SU-DHL-6 (cell line): ENCODE results near the gene ACSF3.

ENCODE experiments used
- H2AFZ ChIP-seq: fragments of 200-600 bp; sonication (generic); 2 replicates; pipeline ENCODE4 v1.6.1; 2014; ENCODE audit warnings: low read depth, mild to moderate bottlenecking, moderate library complexity, mixed read lengths, antibody characterized with exemption, low read length; ENCODE audit not compliant: severe bottlenecking
- H3F3A ChIP-seq: fragments of 200-600 bp; shearing (Covaris generic); 2 replicates; pipeline ENCODE4 v1.6.0; 2016; ENCODE audit warnings: antibody characterized with exemption, mild to moderate bottlenecking; ENCODE audit not compliant: insufficient read depth
- H3K27ac ChIP-seq: fragments of 200-600 bp; sonication (generic); 2 replicates; pipeline ENCODE4 v1.5.1; 2016; ENCODE audit warnings: low read depth, mild to moderate bottlenecking, low read length, moderate library complexity, mixed read lengths
- H3K27me3 ChIP-seq: fragments of 200-600 bp; sonication (generic), shearing (Covaris generic); 2 replicates; pipeline ENCODE4 v1.6.0; 2014; ENCODE audit warnings: mild to moderate bottlenecking, low read length
- H3K36me3 ChIP-seq: fragments of 200-600 bp; sonication (generic); 2 replicates; pipeline ENCODE4 v1.6.1; 2014; ENCODE audit warnings: mild to moderate bottlenecking, low read length, mixed read lengths
- H3K4me2 ChIP-seq: fragments of 300-600, 200-600 bp; shearing (Covaris generic), sonication (generic); 2 replicates; pipeline ENCODE4 v1.6.0; 2014; ENCODE audit warnings: low read length, low read depth, mild to moderate bottlenecking; ENCODE audit not compliant: poor library complexity, severe bottlenecking
- H3K4me3 ChIP-seq: fragments of 200-600 bp; sonication (generic); 2 replicates; pipeline ENCODE4 v1.5.1; 2014; ENCODE audit warnings: antibody characterized with exemption, low read length, mild to moderate bottlenecking, mixed read lengths; ENCODE audit not compliant: insufficient read depth, poor library complexity, severe bottlenecking
- H3K79me2 ChIP-seq: fragments of 200-600 bp; sonication (generic); 2 replicates; pipeline ENCODE4 v1.6.1; 2014; ENCODE audit warnings: mild to moderate bottlenecking, low read length, moderate library complexity; ENCODE audit not compliant: insufficient read depth
- H3K9ac ChIP-seq: fragments of 200-600 bp; sonication (generic); 2 replicates; pipeline ENCODE4 v1.7.0; 2014; ENCODE audit warnings: mild to moderate bottlenecking, low read length
- H3K9me2 ChIP-seq: fragments of 200-600 bp; sonication (generic); replicated peaks from 2 replicates; pipeline ENCODE4 v1.6.1; 2014; ENCODE audit warnings: low read length; ENCODE audit not compliant: insufficient read depth
- H3K9me3 ChIP-seq: fragments of 200-600 bp; sonication (generic); 2 replicates; pipeline ENCODE4 v1.6.1; 2014; ENCODE audit warnings: low read length, mixed read lengths; ENCODE audit not compliant: insufficient read depth
- H4K20me1 ChIP-seq: fragments of 200-600 bp; sonication (generic); 2 replicates; pipeline ENCODE4 v1.6.1; 2014; ENCODE audit warnings: low read depth, mild to moderate bottlenecking, antibody characterized with exemption, low read length, moderate library complexity, mixed read lengths
- EZH2phosphoT487 ChIP-seq: fragments of 200-600 bp; sonication (generic), shearing (Covaris generic); conservative IDR thresholded peaks from 2 replicates; pipeline ENCODE4 v1.6.1; 2018; ENCODE audit warnings: mild to moderate bottlenecking, antibody characterized with exemption, low read length, moderate library complexity, mixed read lengths
- TF ChIP-seq, protein P1 (sequence below): fragments of 200-600 bp; sonication (generic); IDR thresholded peaks from one replicate; pipeline ENCODE4 v1.5.1; 2017; ENCODE audit warnings: antibody characterized with exemption, mild to moderate bottlenecking, low read length, moderate library complexity; ENCODE audit not compliant: insufficient read depth, poor library complexity, severe bottlenecking

ACSF3 gene

GRCh38 chr16:89113152-89113547 lies 19.5 kb downstream of the ACSF3 start:
- Histone ChIP-seq H3K36me3 (peaks cover 8% of the 10 kb centered on the region; the same call in 1 of the 2 replicates), H3K9me2 (no peaks in the 10 kb centered on the region), H3K9me3 (no peaks in the 10 kb centered on the region), H4K20me1 (no peaks in the 10 kb centered on the region), H3K4me3 (peak overlapping the region; percentile 5), H2AFZ (no peak overlapping the region), H3K27me3 (no peaks in the 10 kb centered on the region), H3K27ac (peak overlapping the region; percentile 98), H3K4me2 (peak overlapping the region; percentile 66), H3K9ac (peak overlapping the region; percentile 62), H3F3A (peaks cover 64% of the 10 kb centered on the region), H3K79me2 (peaks cover 22% of the 10 kb centered on the region; the same call in 1 of the 2 replicates)
- TF ChIP-seq EZH2phosphoT487, result no peak
- TF ChIP-seq, protein P1, sequence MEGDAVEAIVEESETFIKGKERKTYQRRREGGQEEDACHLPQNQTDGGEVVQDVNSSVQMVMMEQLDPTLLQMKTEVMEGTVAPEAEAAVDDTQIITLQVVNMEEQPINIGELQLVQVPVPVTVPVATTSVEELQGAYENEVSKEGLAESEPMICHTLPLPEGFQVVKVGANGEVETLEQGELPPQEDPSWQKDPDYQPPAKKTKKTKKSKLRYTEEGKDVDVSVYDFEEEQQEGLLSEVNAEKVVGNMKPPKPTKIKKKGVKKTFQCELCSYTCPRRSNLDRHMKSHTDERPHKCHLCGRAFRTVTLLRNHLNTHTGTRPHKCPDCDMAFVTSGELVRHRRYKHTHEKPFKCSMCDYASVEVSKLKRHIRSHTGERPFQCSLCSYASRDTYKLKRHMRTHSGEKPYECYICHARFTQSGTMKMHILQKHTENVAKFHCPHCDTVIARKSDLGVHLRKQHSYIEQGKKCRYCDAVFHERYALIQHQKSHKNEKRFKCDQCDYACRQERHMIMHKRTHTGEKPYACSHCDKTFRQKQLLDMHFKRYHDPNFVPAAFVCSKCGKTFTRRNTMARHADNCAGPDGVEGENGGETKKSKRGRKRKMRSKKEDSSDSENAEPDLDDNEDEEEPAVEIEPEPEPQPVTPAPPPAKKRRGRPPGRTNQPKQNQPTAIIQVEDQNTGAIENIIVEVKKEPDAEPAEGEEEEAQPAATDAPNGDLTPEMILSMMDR, result no peak

GRCh38 chr16:89113661-89114060 lies 20.0 kb downstream of the ACSF3 start:
- no peak overlapping the region for H2AFZ ChIP-seq
- H3K4me3 ChIP-seq, result peak overlapping the region; percentile 5
- H3K9me3 ChIP-seq, result no peaks in the 10 kb centered on the region
- H4K20me1 ChIP-seq, result no peaks in the 10 kb centered on the region
- H3K9me2 ChIP-seq, result no peaks in the 10 kb centered on the region
- H3F3A ChIP-seq, result peaks cover 59% of the 10 kb centered on the region
- peak overlapping the region; percentile 66 for H3K4me2 ChIP-seq
- H3K27ac ChIP-seq, result peak overlapping the region; percentile 98
- 0 out of 2 replicates have a peak, but pooled peaks cover 3% of the 10 kb centered on the region for H3K36me3 ChIP-seq
- TF ChIP-seq, protein P1, result no peak
- no peak for TF ChIP-seq EZH2phosphoT487
- H3K79me2 ChIP-seq, result peaks cover 17% of the 10 kb centered on the region; the same call in 1 of the 2 replicates
- peak overlapping the region; percentile 62 for H3K9ac ChIP-seq
- no peaks in the 10 kb centered on the region for H3K27me3 ChIP-seq

- H3K27me3 ChIP-seq, result no peaks in the 10 kb centered on the region
- TF ChIP-seq, protein P1, result no peak
- TF ChIP-seq EZH2phosphoT487, result no peak
- no peaks in the 10 kb centered on the region for H4K20me1 ChIP-seq
- H3K79me2 ChIP-seq, result peaks cover 14% of the 10 kb centered on the region; the same call in 1 of the 2 replicates
- peak overlapping the region; percentile 62 for H3K9ac ChIP-seq
- no peaks in the 10 kb centered on the region for H3K9me2 ChIP-seq
- H3K27ac ChIP-seq, result peak overlapping the region; percentile 98
- H3K4me2 ChIP-seq, result peak overlapping the region; percentile 66
- no peaks in the 10 kb centered on the region for H3K9me3 ChIP-seq
- H3K4me3 ChIP-seq, result peak overlapping the region; percentile 27
- no peak overlapping the region for H2AFZ ChIP-seq
- H3F3A ChIP-seq, result peaks cover 58% of the 10 kb centered on the region
- H3K36me3 ChIP-seq, result 0 out of 2 replicates have a peak, but pooled peaks cover 3% of the 10 kb centered on the region
Observed at GRCh38 chr16:89114159-89114981, 20.7 kb downstream of the ACSF3 start.
